HCT116 (cell line): ENCODE data around the gene MLX. TPM values are rescaled to one million over a fixed set of nuclear protein-coding genes. Genes with fewer than 3 reads are reported as not detected.
A peak's percentile ranks its signal among the peaks of the same experiment; 100 is the strongest.

Source experiments
- ATAC-seq: fragments of 200-7000 bp; cut with Tn5 transposase; 2 replicates; pipeline ENCODE4 v1.9.1; 2020; ENCODE audit warnings: mild to moderate bottlenecking, moderate library complexity
- BruUV-seq: library from RNA; stranded (reverse); fragments of 400-500 nt; replicated peaks from 2 replicates; lab custom pipeline; 2021; lab: Mats Ljungman, UMichigan
- CTCF ChIA-PET: fragments of 300-600 bp; sonication (Branson Sonifier 250); formaldehyde crosslinking; loops from one replicate; lab custom pipeline; 2021; ENCODE audit warnings: antibody characterized with exemption; lab: Charles Lee
- POLR2A ChIA-PET: fragments of 300-600, 350-600 bp; sonication (Branson Sonifier 250); formaldehyde crosslinking; loops from one replicate; lab custom pipeline; 2021; ENCODE audit warnings: antibody characterized with exemption; lab: Charles Lee
- RAD21 ChIA-PET, 2 experiments: fragments of 300-600 bp; sonication (Branson Sonifier 250); formaldehyde crosslinking; loops; one replicate each; lab custom pipeline; 2023; ENCODE audit warnings: low total read pairs in 2 of 2; ENCODE audit not compliant: uncharacterized antibody in 2 of 2, unreplicated experiment in 2 of 2, low non-redundant PET in 1 of 2; lab: Charles Lee
- DNase-seq: peaks from one replicate; pipeline ENCODE4 v3.0.0-alpha.2; 2010; ENCODE audit warnings: low read depth, low spot score
- H2AFZ ChIP-seq: fragments of 200-600 bp; shearing (Covaris generic), sonication (generic); 2 replicates; pipeline ENCODE4 v1.6.1; 2017; ENCODE audit warnings: low read depth, mixed run types, mixed read lengths, antibody characterized with exemption, low read length; ENCODE audit not compliant: poor library complexity, severe bottlenecking
- H3K27ac ChIP-seq: 2 replicates; pipeline ENCODE4 v1.5.1; 2012; ENCODE audit warnings: low read depth, low read length
- H3K27me3 ChIP-seq: fragments of 200-600 bp; sonication (generic); 2 replicates; pipeline ENCODE4 v1.6.1; 2016; ENCODE audit warnings: mixed run types, low read length, mixed read lengths; ENCODE audit not compliant: insufficient read depth
- H3K36me3 ChIP-seq, 2 experiments: fragments of 200-500 bp in 1 of 2; fragments of 200-600 bp in 1 of 2; sonication (Bioruptor generic) in 1 of 2; sonication (generic) in 1 of 2; 2 replicates each; pipeline versions ENCODE4 v1.5.1 to v1.6.1; 2014 to 2016; ENCODE audit warnings: low read length in 2 of 2, inconsistent platforms in 1 of 2, mixed read lengths in 1 of 2, mixed run types in 1 of 2; ENCODE audit not compliant: insufficient read depth in 2 of 2, control insufficient read depth in 1 of 2
- H3K4me1 ChIP-seq, 2 experiments: fragments of 200-600 bp in 1 of 2; sonication (generic) in 1 of 2; 2 replicates each; pipeline versions ENCODE4 v1.5.1 to v1.6.1; 2012 to 2017; ENCODE audit warnings: low read length in 2 of 2, inconsistent platforms in 1 of 2, mild to moderate bottlenecking in 1 of 2, mixed read lengths in 1 of 2, mixed run types in 1 of 2, moderate library complexity in 1 of 2; ENCODE audit not compliant: insufficient read depth in 2 of 2, control insufficient read depth in 1 of 2
- H3K4me2 ChIP-seq: fragments of 200-600 bp; sonication (generic); 2 replicates; pipeline ENCODE4 v1.6.1; 2017; ENCODE audit warnings: mixed run types, low read length, mixed read lengths
- H3K4me3 ChIP-seq, 2 experiments: fragments of 200-600 bp in 1 of 2; sonication (generic) in 1 of 2; replicated peaks in 1 of 2; 2 replicates each; pipeline ENCODE4 v1.5.1; 2011 to 2016; ENCODE audit warnings: low read length in 2 of 2, control low read depth in 1 of 2, low read depth in 1 of 2, mild to moderate bottlenecking in 1 of 2, mixed read lengths in 1 of 2, mixed run types in 1 of 2
- H3K79me2 ChIP-seq: fragments of 200-600 bp; sonication (generic); 2 replicates; pipeline ENCODE4 v1.6.1; 2017; ENCODE audit warnings: mild to moderate bottlenecking, mixed run types, low read length, moderate library complexity, mixed read lengths; ENCODE audit not compliant: insufficient read depth
- H3K9ac ChIP-seq: fragments of 200-600 bp; sonication (generic); 2 replicates; pipeline ENCODE4 v1.6.1; 2016; ENCODE audit warnings: low read length, mixed read lengths
- H3K9me2 ChIP-seq: fragments of 200-600 bp; sonication (generic), shearing (Covaris generic); 2 replicates; pipeline ENCODE4 v1.6.1; 2017; ENCODE audit warnings: mixed run types, mild to moderate bottlenecking, moderate library complexity; ENCODE audit not compliant: insufficient read depth
- H3K9me3 ChIP-seq, 2 experiments: fragments of 200-500 bp in 1 of 2; fragments of 200-600 bp in 1 of 2; sonication (Bioruptor generic) in 1 of 2; sonication (generic) in 1 of 2; 2 replicates each; pipeline ENCODE4 v1.6.1; 2014 to 2017; ENCODE audit warnings: low read length in 2 of 2, mixed read lengths in 2 of 2, inconsistent platforms in 1 of 2, low read depth in 1 of 2, mild to moderate bottlenecking in 1 of 2, mixed run types in 1 of 2, moderate library complexity in 1 of 2; ENCODE audit not compliant: control insufficient read depth in 1 of 2, insufficient read depth in 1 of 2
- H4K20me1 ChIP-seq: fragments of 200-600 bp; sonication (generic), shearing (Covaris generic); 2 replicates; pipeline ENCODE4 v1.6.1; 2017; ENCODE audit warnings: mixed run types, mild to moderate bottlenecking, moderate library complexity; ENCODE audit not compliant: insufficient read depth
- CTCF ChIP-seq, 3 experiments: fragments of 200-600 bp in 1 of 3; sonication (generic) in 1 of 3; IDR thresholded peaks in 2 of 3; conservative IDR thresholded peaks in 1 of 3; 2 replicates each; pipeline ENCODE4 v1.5.1; 2012 to 2017; ENCODE audit warnings: low read depth in 2 of 3, low read length in 2 of 3, antibody characterized with exemption in 1 of 3, borderline replicate concordance in 1 of 3, control low read depth in 1 of 3, mild to moderate bottlenecking in 1 of 3, mixed read lengths in 1 of 3, mixed run types in 1 of 3, moderate library complexity in 1 of 3; ENCODE audit not compliant: insufficient read depth in 1 of 3
- TCF7L2 ChIP-seq: IDR thresholded peaks from 2 replicates; pipeline ENCODE4 v1.7.0; 2011; ENCODE audit warnings: borderline replicate concordance, inconsistent platforms; ENCODE audit not compliant: insufficient read depth, insufficient read length; ENCODE audit errors: extremely low read depth
- intact Hi-C: fragments of 100-400 bp; cut with micrococcal nuclease; formaldehyde crosslinking; loops from 2 replicates; pipeline ENCODE4 v1.10.0; 2022
- total RNA-seq: library from RNA; stranded (reverse); gene quantifications from one replicate; pipeline ENCODE4 v1.2.1, GENCODE V29; 2021; ENCODE audit not compliant: unreplicated experiment

Gene MLX
- total RNA-seq, 1 experiment from 2014 or later = 47.9 TPM

DNA sequence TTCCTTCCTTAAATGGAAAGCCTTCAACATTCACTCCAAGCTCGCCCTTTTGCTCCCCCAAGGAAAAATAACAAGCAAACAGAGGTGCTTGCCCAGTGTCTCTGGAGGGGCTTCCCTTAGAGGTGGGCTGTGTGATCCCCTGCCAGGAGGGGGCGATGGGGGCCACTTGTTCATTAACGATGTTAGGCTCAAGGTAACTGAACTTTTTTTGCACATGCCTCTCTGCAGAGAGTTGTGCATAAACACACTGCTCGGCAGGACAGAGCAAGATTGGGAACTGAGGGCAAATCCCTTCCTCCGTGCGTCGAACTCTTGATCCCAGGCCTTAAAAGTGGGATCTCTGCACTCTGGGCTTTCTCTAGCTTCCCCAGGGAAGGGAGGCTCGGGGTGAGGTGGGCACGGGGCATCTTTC is 46.4 kb upstream of the MLX start:
- RAD21 ChIA-PET = interaction anchor here (0.6 to 1.1 kb wide), 2 partner anchors 111 to 796 kb away, joined by 3 to 5 read pairs; no protein-coding TSS in a partner anchor
- TSS peak; percentile 37 for BruUV-seq

More for the DNA sequence above, 46.4 kb upstream of the MLX start:
- Histone ChIP-seq H3K9ac (peak overlapping the region; percentile 63), H3K9me2 (no peaks in the 10 kb centered on the region), H3K36me3 (peaks cover 3 to 5% of the 10 kb centered on the region in 2 experiments; a peak in 2 of 4 replicates), H4K20me1 (no peaks in the 10 kb centered on the region), H3K79me2 (no peaks in the 10 kb centered on the region), H3K4me1 (peaks cover 44 to 70% of the 10 kb centered on the region in 2 experiments), H3K4me3 (peak overlapping the region in 1 of 2 experiments; percentile 35; a peak in 2 of 4 replicates), H3K27ac (peak overlapping the region; percentile 93), H3K4me2 (peak overlapping the region; percentile 78), H3K27me3 (no peaks in the 10 kb centered on the region), H2AFZ (no peak overlapping the region), H3K9me3 (no peaks in the 10 kb centered on the region)
- ChIA-PET POLR2A (interaction anchor here (1.1 to 4.6 kb wide), 5 partner anchors 10 to 111 kb away, joined by 3 to 28 read pairs (median 7); partner anchors contain the start of genes CAVIN1 and NAGLU), CTCF (interaction anchor here (1.3 to 2.3 kb wide), 2 partner anchors 114 to 199 kb away, joined by 3 to 8 read pairs; no protein-coding TSS in a partner anchor)
- intact Hi-C loops = loop anchor here (10.0 kb wide), 1 partner anchor 496 kb away; the partner anchor contains the start of gene NKIRAS2
- no peak for DNase-seq
- TF ChIP-seq TCF7L2 = no peak
- TF ChIP-seq CTCF (IDR thresholded peaks at IDR 0.05 in 2 of 3, conservative IDR thresholded peaks at IDR 0.05 in 1 of 3; ENCODE audit: borderline replicate concordance in 1 of 3, insufficient read depth in 1 of 3, low read depth in 2 of 3, low read length in 2 of 3) = peak in 2 of 3 experiments; percentile 49 to 64; a peak in 4 of 6 replicates
- ATAC-seq = peak; percentile 12
